ENCODE measurements around the gene TIPRL. TPM values are rescaled to one million over a fixed set of nuclear protein-coding genes. Genes with fewer than 3 reads are reported as not detected.
A peak's percentile ranks its signal among the peaks of the same experiment; 100 is the strongest.

Gene TIPRL
- polyA plus RNA-seq, 2 donors = 14.5 to 17.5 TPM

DNA sequence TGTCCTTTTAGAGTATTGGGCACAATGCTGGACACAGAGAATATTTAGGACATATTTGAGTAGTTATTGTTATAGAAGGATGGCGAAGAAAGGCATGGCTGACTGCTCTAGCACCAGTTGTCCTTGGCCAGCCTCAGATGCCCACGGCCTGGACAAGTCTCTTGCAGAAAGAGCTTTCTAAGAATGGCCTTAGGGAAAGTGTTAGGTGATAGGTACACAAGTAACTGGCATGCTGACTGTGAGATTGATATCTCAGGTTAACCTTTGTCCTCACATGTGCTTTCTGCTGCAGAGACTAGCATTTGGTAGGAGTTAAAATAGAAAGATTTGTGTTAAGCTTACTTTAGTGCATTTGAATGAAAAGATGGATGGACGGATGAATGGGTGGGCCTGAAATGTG lies 57.2 kb downstream of the TIPRL start:
- Histone ChIP-seq H3K27me3 (ENCODE audit: control insufficient read depth in 1 of 2, insufficient read depth in 2 of 2, low read length in 2 of 2) (no peaks in the 10 kb centered on the region), H3K4me3 (ENCODE audit: low read depth in 1 of 2, low read length in 2 of 2) (no peak overlapping the region), H3K9me3 (ENCODE audit: control insufficient read depth in 2 of 2, insufficient read depth in 1 of 2, low read depth in 1 of 2, low read length in 1 of 2) (no peaks in the 10 kb centered on the region), H3K27ac (ENCODE audit: low read depth in 2 of 2, low read length in 1 of 2) (no peak overlapping the region), H3K4me1 (ENCODE audit: control insufficient read depth in 2 of 2, insufficient read depth in 2 of 2, low read length in 1 of 2) (peaks cover 0 to 4% of the 10 kb centered on the region in 2 donors), H3K36me3 (ENCODE audit: control insufficient read depth in 2 of 2, insufficient read depth in 2 of 2, low read length in 1 of 2) (peaks cover 8 to 24% of the 10 kb centered on the region in 2 donors)
- WGBS, 2 donors = 77 to 83% methylated on average over 3 of the region's 3 CpGs

DNA sequence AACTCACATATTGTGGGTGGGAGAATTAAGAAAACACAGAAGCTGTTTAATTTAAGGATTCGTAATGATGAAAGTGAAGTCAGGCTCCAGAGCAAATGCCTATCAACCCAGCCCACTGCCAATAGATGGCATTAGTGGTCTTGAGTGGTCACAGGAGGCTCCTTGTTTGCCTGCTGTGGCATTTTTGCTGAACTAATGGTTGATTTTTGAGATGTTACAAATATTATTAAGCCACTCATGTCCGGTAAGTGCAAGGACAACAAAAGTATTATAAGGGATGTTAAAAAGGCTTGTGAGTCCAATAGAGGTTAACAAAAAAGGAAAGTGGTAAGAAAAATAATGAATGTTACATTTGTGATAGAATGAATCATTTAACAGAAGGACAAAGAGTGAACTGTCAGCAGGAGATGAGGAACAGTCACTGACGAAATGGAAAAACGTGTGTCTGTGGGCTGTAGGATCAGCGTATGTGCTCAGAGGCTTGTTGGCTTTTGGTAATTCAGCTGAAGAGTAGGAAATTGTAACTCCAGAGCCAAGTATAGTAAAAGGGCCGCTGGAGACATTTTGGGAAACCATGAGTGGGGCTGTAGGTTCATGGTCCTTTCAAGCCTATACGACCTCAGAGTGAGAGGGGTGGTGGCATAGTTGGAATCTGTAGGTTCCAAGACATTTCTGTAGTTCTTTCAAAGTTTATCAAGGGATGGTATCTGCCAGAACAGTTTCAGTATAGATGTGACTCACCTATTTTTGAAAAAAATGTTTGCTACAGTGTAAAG lies 58.3 kb downstream of the TIPRL start:
- no peaks in the 10 kb centered on the region for H3K27me3 ChIP-seq (ENCODE audit: control insufficient read depth in 1 of 2, insufficient read depth in 2 of 2, low read length in 2 of 2)
- no peak overlapping the region for H3K4me3 ChIP-seq (ENCODE audit: low read depth in 1 of 2, low read length in 2 of 2)
- no peak overlapping the region for H3K27ac ChIP-seq (ENCODE audit: low read depth in 2 of 2, low read length in 1 of 2)
- peaks cover 0 to 4% of the 10 kb centered on the region in 2 donors for H3K4me1 ChIP-seq (ENCODE audit: control insufficient read depth in 2 of 2, insufficient read depth in 2 of 2, low read length in 1 of 2)
- WGBS, 2 donors = 82 to 86% methylated on average over 7 of the region's 7 CpGs
- H3K36me3 ChIP-seq (ENCODE audit: control insufficient read depth in 2 of 2, insufficient read depth in 2 of 2, low read length in 1 of 2) = peaks cover 8 to 25% of the 10 kb centered on the region in 2 donors
- no peaks in the 10 kb centered on the region for H3K9me3 ChIP-seq (ENCODE audit: control insufficient read depth in 2 of 2, insufficient read depth in 1 of 2, low read depth in 1 of 2, low read length in 1 of 2)

- no peaks in the 10 kb centered on the region for H3K9me3 ChIP-seq (ENCODE audit: control insufficient read depth in 2 of 2, insufficient read depth in 1 of 2, low read depth in 1 of 2, low read length in 1 of 2)
- WGBS, 2 donors = 49 to 53% methylated on average over 2 of the region's 2 CpGs
- H3K4me3 ChIP-seq (ENCODE audit: low read depth in 1 of 2, low read length in 2 of 2) = no peak overlapping the region
- H3K36me3 ChIP-seq (ENCODE audit: control insufficient read depth in 2 of 2, insufficient read depth in 2 of 2, low read length in 1 of 2) = peaks cover 12 to 28% of the 10 kb centered on the region in 2 donors
- H3K27ac ChIP-seq (ENCODE audit: low read depth in 2 of 2, low read length in 1 of 2) = peak overlapping the region; percentile 45 to 57
- H3K27me3 ChIP-seq (ENCODE audit: control insufficient read depth in 1 of 2, insufficient read depth in 2 of 2, low read length in 2 of 2) = no peaks in the 10 kb centered on the region
- H3K4me1 ChIP-seq (ENCODE audit: control insufficient read depth in 2 of 2, insufficient read depth in 2 of 2, low read length in 1 of 2) = peaks cover 0 to 3% of the 10 kb centered on the region in 2 donors
These were observed 64.4 kb downstream of the TIPRL start for GRCh38 chr1:168243198-168243597.

DNA sequence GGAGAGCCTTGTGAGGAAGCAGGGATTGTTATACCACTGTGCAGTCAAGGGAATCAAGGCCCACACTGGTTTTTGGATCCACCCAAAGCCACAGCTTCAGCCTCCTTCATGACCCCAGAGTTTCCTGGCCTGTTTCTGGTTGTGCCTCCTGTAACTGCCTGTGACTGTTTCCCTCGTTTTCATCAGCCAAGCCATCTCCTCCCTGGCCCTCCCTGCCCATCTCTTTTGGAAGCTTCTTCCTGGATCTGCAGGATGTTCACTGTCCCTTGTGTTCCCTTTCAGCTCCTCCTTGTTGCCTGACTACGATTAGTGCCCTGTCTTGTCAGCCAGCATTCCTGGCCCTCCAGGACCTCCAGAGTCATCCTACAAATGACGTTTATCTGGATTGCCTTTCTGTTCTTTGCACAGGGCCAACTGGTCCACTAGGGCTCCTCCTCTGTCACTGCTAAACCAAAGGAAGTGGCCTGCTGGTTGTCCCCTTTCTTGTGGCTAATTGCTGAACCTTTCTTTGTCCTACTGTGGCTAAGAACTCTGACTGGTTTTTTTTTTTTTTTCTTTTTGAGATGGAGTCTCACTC lies 65.0 kb downstream of the TIPRL start:
- Histone ChIP-seq H3K4me3 (ENCODE audit: low read depth in 1 of 2, low read length in 2 of 2) (no peak overlapping the region), H3K27me3 (ENCODE audit: control insufficient read depth in 1 of 2, insufficient read depth in 2 of 2, low read length in 2 of 2) (no peaks in the 10 kb centered on the region), H3K36me3 (ENCODE audit: control insufficient read depth in 2 of 2, insufficient read depth in 2 of 2, low read length in 1 of 2) (peaks cover 12 to 24% of the 10 kb centered on the region in 2 donors), H3K4me1 (ENCODE audit: control insufficient read depth in 2 of 2, insufficient read depth in 2 of 2, low read length in 1 of 2) (peaks cover 0 to 3% of the 10 kb centered on the region in 2 donors), H3K27ac (ENCODE audit: low read depth in 2 of 2, low read length in 1 of 2) (peak overlapping the region; percentile 45 to 57), H3K9me3 (ENCODE audit: control insufficient read depth in 2 of 2, insufficient read depth in 1 of 2, low read depth in 1 of 2, low read length in 1 of 2) (no peaks in the 10 kb centered on the region)
- WGBS, 2 donors = 36 to 39% methylated on average over 3 of the region's 3 CpGs

DNA sequence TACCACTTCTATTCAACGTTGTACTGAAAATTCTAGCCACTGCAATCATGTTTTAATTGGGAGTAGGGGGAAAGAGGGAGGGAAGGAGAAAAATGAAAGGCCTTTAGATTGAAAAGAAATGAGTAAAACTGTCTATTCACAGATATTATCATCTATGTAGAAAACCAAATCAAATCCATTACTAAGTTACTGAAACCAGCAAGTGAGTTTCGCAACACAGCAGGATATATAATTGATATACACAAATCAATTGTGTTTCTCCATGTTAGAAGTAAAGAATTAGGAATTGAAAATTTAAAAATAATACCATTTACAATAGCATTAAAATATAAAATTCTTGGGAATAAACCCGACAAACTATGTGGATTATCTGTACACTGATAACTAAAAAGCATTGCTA lies 66.3 kb downstream of the TIPRL start:
- Histone ChIP-seq H3K27ac (ENCODE audit: low read depth in 2 of 2, low read length in 1 of 2) (no peak overlapping the region), H3K4me3 (ENCODE audit: low read depth in 1 of 2, low read length in 2 of 2) (no peak overlapping the region), H3K4me1 (ENCODE audit: control insufficient read depth in 2 of 2, insufficient read depth in 2 of 2, low read length in 1 of 2) (peaks cover 2 to 3% of the 10 kb centered on the region in 2 donors), H3K27me3 (ENCODE audit: control insufficient read depth in 1 of 2, insufficient read depth in 2 of 2, low read length in 2 of 2) (no peaks in the 10 kb centered on the region), H3K36me3 (ENCODE audit: control insufficient read depth in 2 of 2, insufficient read depth in 2 of 2, low read length in 1 of 2) (peaks cover 17 to 24% of the 10 kb centered on the region in 2 donors), H3K9me3 (ENCODE audit: control insufficient read depth in 2 of 2, insufficient read depth in 1 of 2, low read depth in 1 of 2, low read length in 1 of 2) (no peaks in the 10 kb centered on the region)
- WGBS, 2 donors = 93 to 95% methylated on average over 3 of the region's 3 CpGs

DNA sequence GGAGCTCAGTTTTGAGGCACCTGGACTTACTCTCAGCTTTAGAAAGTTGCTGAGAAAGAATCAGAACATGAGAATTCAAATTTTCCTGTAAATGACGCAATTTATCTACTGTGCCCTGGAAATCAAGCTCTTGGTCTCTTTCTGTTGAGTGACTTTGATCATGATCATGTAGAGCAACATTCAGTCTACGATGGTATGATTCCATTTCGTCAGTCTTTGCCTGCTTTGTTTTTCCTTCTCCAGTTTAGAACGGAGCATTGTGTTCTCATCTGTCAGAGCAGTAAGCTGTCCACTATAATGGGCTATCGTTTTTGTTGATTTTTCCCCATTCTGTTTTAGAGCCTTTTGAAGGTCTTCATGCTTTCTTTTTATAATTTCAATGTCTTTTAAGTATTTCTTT lies 67.7 kb downstream of the TIPRL start:
- no peak overlapping the region for H3K4me3 ChIP-seq (ENCODE audit: low read depth in 1 of 2, low read length in 2 of 2)
- no peaks in the 10 kb centered on the region for H3K9me3 ChIP-seq (ENCODE audit: control insufficient read depth in 2 of 2, insufficient read depth in 1 of 2, low read depth in 1 of 2, low read length in 1 of 2)
- 89 to 90% methylated on average over 5 of the region's 5 CpGs for WGBS, 2 donors
- H3K4me1 ChIP-seq (ENCODE audit: control insufficient read depth in 2 of 2, insufficient read depth in 2 of 2, low read length in 1 of 2) = peaks cover 2 to 3% of the 10 kb centered on the region in 2 donors
- H3K27ac ChIP-seq (ENCODE audit: low read depth in 2 of 2, low read length in 1 of 2) = no peak overlapping the region
- H3K27me3 ChIP-seq (ENCODE audit: control insufficient read depth in 1 of 2, insufficient read depth in 2 of 2, low read length in 2 of 2) = no peaks in the 10 kb centered on the region
- peaks cover 13 to 31% of the 10 kb centered on the region in 2 donors for H3K36me3 ChIP-seq (ENCODE audit: control insufficient read depth in 2 of 2, insufficient read depth in 2 of 2, low read length in 1 of 2)

Other genes with a start within 250 kb of the TIPRL start
- 10 to 100 TPM; 17.7 to 18.0 TPM for gene DCAF6, start 242.3 kb upstream of the TIPRL start, polyA plus RNA-seq
- gene MPC2, start 241.9 kb upstream of the TIPRL start, polyA plus RNA-seq = 10 to 100 TPM; 28.7 to 34.2 TPM
- gene GPR161, start 42.0 kb upstream of the TIPRL start, polyA plus RNA-seq = 1 to 10 TPM; 1.9 to 3.4 TPM
- 1 to 10 TPM; 7.1 to 7.7 TPM for gene SFT2D2, start 47.0 kb downstream of the TIPRL start, polyA plus RNA-seq
- 1 to 10 TPM; 1.2 to 1.7 TPM for gene TBX19, start 101.9 kb downstream of the TIPRL start, polyA plus RNA-seq

Data from esophagus (tissue), 2 donors.